WTC11 (cell line): ENCODE results near the gene PURA. TPM values are rescaled to one million over a fixed set of nuclear protein-coding genes. Genes with fewer than 3 reads are reported as not detected.

Source experiments
- ATAC-seq: fragments of 200-7000 bp; cut with Tn5 transposase; 2 replicates; pipeline ENCODE4 v1.10.0; 2021; ENCODE audit warnings: mild to moderate bottlenecking, moderate library complexity
- CTCF ChIA-PET: fragments of 300-600 bp; sonication (Branson Sonifier 250); formaldehyde crosslinking; loops from one replicate; lab custom pipeline; 2021; ENCODE audit warnings: antibody characterized with exemption; lab: Charles Lee
- POLR2A ChIA-PET: fragments of 350-600 bp; sonication (Branson Sonifier 250); formaldehyde crosslinking; loops from one replicate; lab custom pipeline; 2021; ENCODE audit warnings: antibody characterized with exemption; lab: Charles Lee
- DNase-seq: peaks from one replicate; pipeline ENCODE4 v3.0.0; 2021; ENCODE audit warnings: low spot score
- H3K27ac Mint-ChIP-seq: 2 replicates; pipeline ENCODE4 v1.8.0; 2021; ENCODE audit warnings: mixed read lengths
- H3K27me3 Mint-ChIP-seq: 2 replicates; pipeline ENCODE4 v1.8.0; 2021; ENCODE audit warnings: low read depth, mild to moderate bottlenecking, moderate library complexity, mixed read lengths
- H3K36me3 Mint-ChIP-seq: 2 replicates; pipeline ENCODE4 v1.8.0; 2021; ENCODE audit warnings: mixed read lengths
- H3K4me1 Mint-ChIP-seq: 2 replicates; pipeline ENCODE4 v1.8.0; 2022; ENCODE audit warnings: mixed read lengths
- H3K4me3 Mint-ChIP-seq: 2 replicates; pipeline ENCODE4 v1.8.0; 2021; ENCODE audit warnings: mild to moderate bottlenecking, moderate library complexity, mixed read lengths
- H3K9me3 Mint-ChIP-seq: 2 replicates; pipeline ENCODE4 v1.8.0; 2021; ENCODE audit warnings: mixed read lengths
- AFF4 ChIP-seq: sonication (generic); formaldehyde crosslinking; IDR thresholded peaks from 2 replicates; pipeline ENCODE4 v1.8.1; 2023; ENCODE audit warnings: mild to moderate bottlenecking, missing genetic modification reagents, borderline replicate concordance
- ATF1 ChIP-seq: sonication (generic); formaldehyde crosslinking; IDR thresholded peaks from 2 replicates; pipeline ENCODE4 v1.8.1; 2023; ENCODE audit warnings: mild to moderate bottlenecking, moderate library complexity, missing genetic modification reagents
- ERG ChIP-seq: fragments of 250-450 bp; sonication (Bioruptor Pico); IDR thresholded peaks from 2 replicates; pipeline ENCODE4 v1.8.0; 2021; ENCODE audit warnings: mild to moderate bottlenecking
- GRHL2 ChIP-seq: fragments of 250-450 bp; sonication (Bioruptor Pico); IDR thresholded peaks from 2 replicates; pipeline ENCODE4 v1.8.0; 2022; ENCODE audit warnings: mild to moderate bottlenecking, moderate library complexity; ENCODE audit not compliant: insufficient replicate concordance, severe bottlenecking
- HMGXB4 ChIP-seq: sonication (generic); formaldehyde crosslinking; IDR thresholded peaks from 2 replicates; pipeline ENCODE4 v1.8.1; 2023; ENCODE audit warnings: mild to moderate bottlenecking, moderate library complexity, missing genetic modification reagents
- JAZF1 ChIP-seq: fragments of 250-450 bp; sonication (Bioruptor Pico); IDR thresholded peaks from 2 replicates; pipeline ENCODE4 v1.9.0; 2021; ENCODE audit warnings: moderate library complexity, mild to moderate bottlenecking, inconsistent platforms
- KAT7 ChIP-seq: sonication (generic); formaldehyde crosslinking; IDR thresholded peaks from 2 replicates; pipeline ENCODE4 v1.8.1; 2023; ENCODE audit warnings: missing genetic modification reagents, mild to moderate bottlenecking, borderline replicate concordance
- NR1H2 ChIP-seq: sonication (generic); formaldehyde crosslinking; IDR thresholded peaks from 2 replicates; pipeline ENCODE4 v1.9.0; 2021; ENCODE audit warnings: mild to moderate bottlenecking, moderate library complexity, missing genetic modification reagents
- OVOL2 ChIP-seq: fragments of 250-450 bp; sonication (Bioruptor Pico); IDR thresholded peaks from 2 replicates; pipeline ENCODE4 v1.9.0; 2021; ENCODE audit warnings: mild to moderate bottlenecking, borderline replicate concordance
- RELA ChIP-seq: sonication (generic); formaldehyde crosslinking; IDR thresholded peaks from 2 replicates; pipeline ENCODE4 v1.8.1; 2022; ENCODE audit warnings: missing genetic modification reagents, mild to moderate bottlenecking, borderline replicate concordance
- RORB ChIP-seq: fragments of 250-450 bp; sonication (Bioruptor Pico); IDR thresholded peaks from 2 replicates; pipeline ENCODE4 v1.9.0; 2021; ENCODE audit warnings: mild to moderate bottlenecking
- TCF7 ChIP-seq: sonication (generic); formaldehyde crosslinking; IDR thresholded peaks from 2 replicates; pipeline ENCODE4 v1.8.0; 2022; ENCODE audit warnings: mild to moderate bottlenecking, low read depth, missing genetic modification reagents, moderate library complexity
- ZBTB21 ChIP-seq: sonication (generic); formaldehyde crosslinking; IDR thresholded peaks from 2 replicates; pipeline ENCODE4 v1.8.1; 2023; ENCODE audit warnings: mild to moderate bottlenecking, missing genetic modification reagents, borderline replicate concordance
- ZBTB43 ChIP-seq: sonication (generic); formaldehyde crosslinking; IDR thresholded peaks from 2 replicates; pipeline ENCODE4 v1.8.1; 2023; ENCODE audit warnings: mild to moderate bottlenecking, missing genetic modification reagents
- ZNF232 ChIP-seq: sonication (generic); formaldehyde crosslinking; IDR thresholded peaks from 2 replicates; pipeline ENCODE4 v1.8.0; 2022; ENCODE audit warnings: mild to moderate bottlenecking, missing genetic modification reagents
- ZNF671 ChIP-seq: fragments of 250-450 bp; sonication (Bioruptor Pico); IDR thresholded peaks from 2 replicates; pipeline ENCODE4 v1.8.0; 2021; ENCODE audit warnings: mild to moderate bottlenecking
- ZSCAN18 ChIP-seq: fragments of 250-450 bp; sonication (Bioruptor Pico); IDR thresholded peaks from 2 replicates; pipeline ENCODE4 v2.1.2; 2022; ENCODE audit warnings: mild to moderate bottlenecking, moderate library complexity
- total RNA-seq: library from RNA; stranded (reverse); gene quantifications from 3 replicates; pipeline ENCODE4 v1.2.3, GENCODE V29; 2021
- TF ChIP-seq, protein P1 (sequence below): sonication (generic); formaldehyde crosslinking; IDR thresholded peaks from 2 replicates; pipeline ENCODE4 v1.8.1; 2023; ENCODE audit warnings: mild to moderate bottlenecking, missing genetic modification reagents, moderate library complexity
- TF ChIP-seq, protein P2 (sequence below): sonication (generic); formaldehyde crosslinking; IDR thresholded peaks from 2 replicates; pipeline ENCODE4 v1.8.1; 2022; ENCODE audit warnings: mild to moderate bottlenecking, missing genetic modification reagents, moderate library complexity, borderline replicate concordance

PURA gene
- total RNA-seq, 1 experiment from 2014 or later = 9.0 TPM

- ATAC-seq (no peak), DNase-seq (no peak)
- ChIA-PET POLR2A (interaction anchor here (0.6 kb wide), 1 partner anchor 37 kb away, joined by 3 read pairs; no protein-coding TSS in a partner anchor), CTCF (interaction anchor here (0.8 to 4.5 kb wide), 6 partner anchors 33 to 337 kb away, joined by 3 to 58 read pairs (median 8); partner anchors contain the start of gene NRG2)
- no peaks in the 10 kb centered on the region for H3K9me3 Mint-ChIP-seq
- TF ChIP-seq RELA (CRISPR knock-in tag) (no peak), ZSCAN18 (no peak), KAT7 (no peak), NR1H2 (CRISPR knock-in tag) (no peak), ZNF671 (no peak), ATF1 (CRISPR knock-in tag) (no peak), GRHL2 (CRISPR knock-in tag) (no peak), OVOL2 (no peak), TCF7 (CRISPR knock-in tag) (no peak), ZBTB43 (CRISPR knock-in tag) (no peak), ZBTB21 (CRISPR knock-in tag) (no peak), ERG (CRISPR knock-in tag) (no peak), JAZF1 (CRISPR knock-in tag) (no peak), AFF4 (no peak), RORB (CRISPR knock-in tag) (no peak), ZNF232 (CRISPR knock-in tag) (no peak), HMGXB4 (CRISPR knock-in tag) (no peak)
- TF ChIP-seq, protein P1, sequence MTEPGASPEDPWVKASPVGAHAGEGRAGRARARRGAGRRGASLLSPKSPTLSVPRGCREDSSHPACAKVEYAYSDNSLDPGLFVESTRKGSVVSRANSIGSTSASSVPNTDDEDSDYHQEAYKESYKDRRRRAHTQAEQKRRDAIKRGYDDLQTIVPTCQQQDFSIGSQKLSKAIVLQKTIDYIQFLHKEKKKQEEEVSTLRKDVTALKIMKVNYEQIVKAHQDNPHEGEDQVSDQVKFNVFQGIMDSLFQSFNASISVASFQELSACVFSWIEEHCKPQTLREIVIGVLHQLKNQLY (CRISPR knock-in tag) = no peak
- TF ChIP-seq, protein P2, sequence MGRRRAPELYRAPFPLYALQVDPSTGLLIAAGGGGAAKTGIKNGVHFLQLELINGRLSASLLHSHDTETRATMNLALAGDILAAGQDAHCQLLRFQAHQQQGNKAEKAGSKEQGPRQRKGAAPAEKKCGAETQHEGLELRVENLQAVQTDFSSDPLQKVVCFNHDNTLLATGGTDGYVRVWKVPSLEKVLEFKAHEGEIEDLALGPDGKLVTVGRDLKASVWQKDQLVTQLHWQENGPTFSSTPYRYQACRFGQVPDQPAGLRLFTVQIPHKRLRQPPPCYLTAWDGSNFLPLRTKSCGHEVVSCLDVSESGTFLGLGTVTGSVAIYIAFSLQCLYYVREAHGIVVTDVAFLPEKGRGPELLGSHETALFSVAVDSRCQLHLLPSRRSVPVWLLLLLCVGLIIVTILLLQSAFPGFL = no peak
- peaks cover 82% of the 10 kb centered on the region for H3K27me3 Mint-ChIP-seq
- no peak overlapping the region for H3K27ac Mint-ChIP-seq
- peak overlapping the region; percentile 82 for H3K4me3 Mint-ChIP-seq
- H3K36me3 Mint-ChIP-seq = no peaks in the 10 kb centered on the region
- H3K4me1 Mint-ChIP-seq = peaks cover 57% of the 10 kb centered on the region
Observed at GRCh38 chr5:140111859-140112551, 1.9 kb upstream of the PURA start.
